ENCODE data around the gene PTPRT. TPM values are rescaled to one million over a fixed set of nuclear protein-coding genes. Genes with fewer than 3 reads are reported as not detected.
A peak's percentile ranks its signal among the peaks of the same experiment; 100 is the strongest.

Gene PTPRT
- total and polyA plus RNA-seq, 7 donors: under 0.01 to 0.09 (median 0.03) TPM; not detected in 1

DNA sequence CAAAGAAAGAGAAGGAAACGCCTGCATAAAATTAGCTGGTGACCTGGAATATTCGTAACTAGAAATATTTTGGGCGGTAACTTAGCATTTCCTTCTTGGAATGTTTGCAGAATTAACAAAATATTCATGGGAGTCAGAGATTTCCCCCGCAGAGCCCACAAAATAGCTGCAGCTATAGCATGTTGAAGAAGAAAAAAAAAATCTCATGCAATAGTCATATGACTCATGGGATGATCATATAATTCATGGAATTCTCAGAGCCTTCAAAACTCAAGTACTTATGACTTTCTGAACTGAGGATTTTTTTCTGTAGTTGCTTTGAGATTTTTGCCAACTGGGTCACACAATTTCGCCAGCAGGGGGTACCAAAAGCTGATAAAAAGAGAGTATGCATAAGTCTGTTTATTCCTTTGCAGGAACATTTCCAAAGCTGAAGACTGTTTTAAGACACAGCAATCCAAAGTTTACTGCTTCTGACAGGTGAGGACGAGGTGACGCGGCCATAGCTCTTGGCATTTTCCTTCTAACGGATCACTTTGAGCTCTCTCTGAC is 985.5 kb downstream of the PTPRT start:
- Histone ChIP-seq H3K36me3 (ENCODE audit: insufficient read depth in 1 of 2, low read depth in 1 of 2) (no peaks in the 10 kb centered on the region), H3K4me3 (no peak overlapping the region), H3K27ac (no peak overlapping the region), H3K9me3 (no peaks in the 10 kb centered on the region), H3K4me1 (no peaks in the 10 kb centered on the region), H3K27me3 (ENCODE audit: insufficient read depth in 3 of 3, low read length in 2 of 3) (no peaks in the 10 kb centered on the region)
- ATAC-seq: no peak
- no peak for DNase-seq
- intact Hi-C loops (cut with DNase I): loop anchor here in 1 of 2 donors (5.0 to 10.0 kb wide), 2 partner anchors 328 to 981 kb away; partner anchors contain the start of gene PTPRT
- 39 to 51% (median 44%) methylated on average over 9 of the region's 9 CpGs for WGBS, 3 donors
- TF ChIP-seq CTCF (IDR thresholded peaks at IDR 0.05): peak; percentile 29

- intact Hi-C loops (cut with DNase I): no loop called here
- no peak for ATAC-seq
- Histone ChIP-seq H3K4me3 (no peak overlapping the region), H3K36me3 (ENCODE audit: insufficient read depth in 1 of 2, low read depth in 1 of 2) (no peaks in the 10 kb centered on the region), H3K27me3 (ENCODE audit: insufficient read depth in 3 of 3, low read length in 2 of 3) (no peaks in the 10 kb centered on the region), H3K4me1 (no peaks in the 10 kb centered on the region), H3K9me3 (no peaks in the 10 kb centered on the region), H3K27ac (no peak overlapping the region)
- DNase-seq: no peak
- no peak for TF ChIP-seq CTCF (IDR thresholded peaks at IDR 0.05)
Observed at GRCh38 chr20:42197599-42197998, 992.1 kb downstream of the PTPRT start.

GRCh38 chr20:42193119-42193518 is 996.6 kb downstream of the PTPRT start:
- Histone ChIP-seq H3K4me3 (no peak overlapping the region), H3K27ac (no peak overlapping the region), H3K36me3 (ENCODE audit: insufficient read depth in 1 of 2, low read depth in 1 of 2) (no peaks in the 10 kb centered on the region), H3K9me3 (no peaks in the 10 kb centered on the region), H3K4me1 (no peaks in the 10 kb centered on the region), H3K27me3 (ENCODE audit: insufficient read depth in 3 of 3, low read length in 2 of 3) (no peaks in the 10 kb centered on the region)
- 53 to 65% (median 63%) methylated on average over 2 of the region's 2 CpGs for WGBS, 3 donors
- DNase-seq (no peak), ATAC-seq (no peak)
- intact Hi-C loops (cut with DNase I): no loop called here
- TF ChIP-seq CTCF (IDR thresholded peaks at IDR 0.05): no peak

- Histone ChIP-seq H3K27me3 (ENCODE audit: insufficient read depth in 3 of 3, low read length in 2 of 3) (no peaks in the 10 kb centered on the region), H3K4me1 (no peaks in the 10 kb centered on the region), H3K9me3 (no peaks in the 10 kb centered on the region), H3K27ac (no peak overlapping the region), H3K36me3 (ENCODE audit: insufficient read depth in 1 of 2, low read depth in 1 of 2) (no peaks in the 10 kb centered on the region), H3K4me3 (no peak overlapping the region)
- no peak for ATAC-seq
- intact Hi-C loops (cut with DNase I): no loop called here
- no peak for DNase-seq
- TF ChIP-seq CTCF (IDR thresholded peaks at IDR 0.05): no peak
- 26 to 41% (median 35%) methylated on average over 2 of the region's 2 CpGs for WGBS, 3 donors
Observed at GRCh38 chr20:42192321-42192720, 997.4 kb downstream of the PTPRT start.
